Camera-type eye (tissue), 1 donor: ENCODE measurements around the gene FKBP2. TPM values are rescaled to one million over a fixed set of nuclear protein-coding genes. Genes with fewer than 3 reads are reported as not detected.

ENCODE experiments used
- total RNA-seq: library from RNA; depleted of rRNA; stranded (reverse); fragments of >200 nt; gene quantifications from one replicate; pipeline ENCODE4 v1.2.3, GENCODE V29; 2014

FKBP2 gene
- 30.8 TPM for total RNA-seq

DNA sequence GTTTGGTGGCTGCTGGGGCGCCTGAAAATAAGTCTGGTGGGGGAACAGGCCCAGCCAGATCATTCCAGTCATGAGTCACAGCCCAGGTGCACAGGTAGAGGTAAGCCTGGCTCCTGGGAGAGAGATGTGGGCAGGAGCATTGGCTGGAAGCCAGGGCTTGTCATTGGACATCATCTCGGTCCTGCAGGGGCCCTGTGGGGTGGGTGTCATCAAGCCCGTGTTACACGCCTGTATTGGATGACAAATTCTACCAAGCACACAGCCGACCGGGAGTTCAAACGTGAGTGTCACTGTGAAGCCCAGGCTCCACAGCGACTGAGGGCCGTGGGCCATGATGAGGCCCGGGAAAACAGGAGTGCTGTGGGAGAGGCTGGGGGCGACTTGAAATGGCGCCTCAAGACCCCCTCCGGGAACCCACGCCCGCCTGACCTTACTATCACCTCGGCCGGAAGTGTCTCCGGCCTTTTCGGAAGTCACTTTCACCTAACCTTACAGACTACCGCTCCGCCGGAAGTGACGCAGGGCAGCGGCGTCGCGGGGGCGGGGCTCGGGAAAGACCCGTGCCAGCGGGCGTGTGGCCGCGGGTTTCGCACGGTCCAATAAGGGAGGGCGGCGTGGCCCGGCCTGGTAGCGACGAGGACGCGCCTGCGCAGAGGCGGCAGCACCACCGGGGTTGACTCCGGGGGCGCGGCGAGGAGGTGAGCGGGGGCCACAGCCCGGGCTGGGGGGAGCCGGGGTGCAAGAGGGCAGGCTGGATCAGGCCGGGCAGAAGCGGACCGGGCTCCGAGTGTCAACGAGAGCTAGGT is at the start of gene FKBP2:
FKBP2 (plus strand) TSS at position 661 of the 806 bp plus-strand sequence. CDS start 1,293 bp downstream, outside the sequence.

DNA sequence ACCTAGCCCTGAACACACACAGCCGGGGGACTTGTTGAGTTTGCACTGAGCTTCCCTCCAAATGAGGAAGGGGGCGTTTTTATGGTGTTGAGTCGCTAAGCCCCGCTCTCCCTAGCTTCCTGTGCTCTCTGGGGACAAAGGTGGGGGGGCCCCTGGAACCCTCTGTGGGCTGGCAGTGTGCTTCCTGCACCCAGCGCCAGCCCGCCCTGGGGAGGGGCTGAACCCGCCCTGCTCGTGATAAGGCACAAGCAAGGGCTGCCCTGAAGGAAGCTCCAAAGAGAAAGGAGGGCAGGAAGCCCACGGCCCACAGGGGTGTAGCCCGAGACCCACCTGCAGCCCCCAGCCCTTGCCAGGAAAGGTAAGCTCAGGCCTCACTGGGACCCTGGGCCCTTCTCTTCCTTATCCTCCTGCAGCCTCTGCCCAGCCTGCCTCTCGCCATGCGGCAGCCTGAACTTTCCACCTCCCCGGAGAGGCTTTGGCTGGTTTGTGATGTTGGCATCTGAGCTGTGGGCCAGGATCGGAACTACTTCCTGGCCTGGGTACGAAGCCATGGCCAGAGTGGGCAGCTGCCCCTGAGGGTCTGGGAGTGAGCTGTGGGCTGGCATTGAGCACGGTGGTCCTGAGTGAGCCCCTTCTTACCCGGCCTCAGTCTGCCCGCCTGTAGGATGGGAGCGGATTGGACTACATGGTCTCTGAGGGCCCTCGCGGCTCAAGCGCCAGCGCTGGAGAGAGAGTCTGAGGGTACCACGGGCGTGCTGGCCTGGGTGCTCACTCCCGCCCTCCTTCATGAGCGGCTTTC is 34.2 kb upstream of the FKBP2 start, which contains the start of gene FERMT3:
FERMT3 (plus strand) TSS at position 265 of the 799 bp plus-strand sequence. CDS start 644 bp downstream, outside the sequence.

DNA sequence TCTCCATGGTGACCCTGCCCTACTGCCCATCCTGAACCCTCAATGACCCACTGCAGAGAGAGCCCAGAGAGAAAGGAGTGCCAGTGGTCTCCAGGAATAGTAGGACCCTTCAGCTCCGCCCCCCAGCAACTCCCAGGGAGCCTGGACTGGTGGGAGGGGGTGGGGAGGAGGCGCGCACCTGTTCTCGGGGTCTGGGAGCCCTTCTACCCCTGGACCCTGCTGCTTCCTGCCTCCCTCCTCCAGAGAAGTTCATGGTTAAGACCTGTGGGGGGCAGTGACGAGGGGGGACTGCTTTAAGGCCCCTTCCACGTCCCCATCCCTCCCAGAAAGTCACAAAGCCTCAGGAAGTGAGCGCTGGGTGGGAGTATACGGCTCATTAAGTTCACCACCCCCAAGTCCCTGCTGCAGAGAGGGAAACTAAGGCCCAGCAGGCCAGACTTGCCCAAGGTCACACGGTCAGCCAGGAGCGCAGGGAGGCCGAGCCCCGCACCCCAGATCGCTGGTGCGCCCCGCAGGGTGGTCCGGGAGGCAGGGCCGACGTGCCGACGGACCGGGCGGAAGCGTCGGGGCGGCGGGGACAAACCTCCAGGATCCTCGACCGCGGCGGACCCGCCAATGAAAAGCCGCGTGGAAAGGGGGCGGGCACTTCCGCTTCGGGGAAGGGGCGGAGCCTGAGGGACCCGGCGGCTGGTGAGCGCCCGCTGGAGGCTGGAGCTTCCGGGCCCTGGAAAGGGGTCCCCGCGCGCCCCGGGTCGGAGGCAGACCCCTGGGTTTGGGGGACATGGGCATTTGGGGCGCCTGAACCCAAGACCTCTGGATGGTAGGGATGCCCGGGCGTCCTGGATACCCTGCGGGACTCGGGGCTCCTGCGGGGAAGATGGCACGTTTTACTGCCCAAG is 15.0 kb upstream of the FKBP2 start, which contains the start of the genes NUDT22 and TRPT1:
NUDT22 (plus strand) TSS at position 667 of the 899 bp plus-strand sequence. CDS start 379 bp downstream, outside the sequence.
TRPT1 (minus strand) TSS at position 579 of the 899 bp plus-strand sequence; CDS start at position 253, 326 bp downstream.

DNA sequence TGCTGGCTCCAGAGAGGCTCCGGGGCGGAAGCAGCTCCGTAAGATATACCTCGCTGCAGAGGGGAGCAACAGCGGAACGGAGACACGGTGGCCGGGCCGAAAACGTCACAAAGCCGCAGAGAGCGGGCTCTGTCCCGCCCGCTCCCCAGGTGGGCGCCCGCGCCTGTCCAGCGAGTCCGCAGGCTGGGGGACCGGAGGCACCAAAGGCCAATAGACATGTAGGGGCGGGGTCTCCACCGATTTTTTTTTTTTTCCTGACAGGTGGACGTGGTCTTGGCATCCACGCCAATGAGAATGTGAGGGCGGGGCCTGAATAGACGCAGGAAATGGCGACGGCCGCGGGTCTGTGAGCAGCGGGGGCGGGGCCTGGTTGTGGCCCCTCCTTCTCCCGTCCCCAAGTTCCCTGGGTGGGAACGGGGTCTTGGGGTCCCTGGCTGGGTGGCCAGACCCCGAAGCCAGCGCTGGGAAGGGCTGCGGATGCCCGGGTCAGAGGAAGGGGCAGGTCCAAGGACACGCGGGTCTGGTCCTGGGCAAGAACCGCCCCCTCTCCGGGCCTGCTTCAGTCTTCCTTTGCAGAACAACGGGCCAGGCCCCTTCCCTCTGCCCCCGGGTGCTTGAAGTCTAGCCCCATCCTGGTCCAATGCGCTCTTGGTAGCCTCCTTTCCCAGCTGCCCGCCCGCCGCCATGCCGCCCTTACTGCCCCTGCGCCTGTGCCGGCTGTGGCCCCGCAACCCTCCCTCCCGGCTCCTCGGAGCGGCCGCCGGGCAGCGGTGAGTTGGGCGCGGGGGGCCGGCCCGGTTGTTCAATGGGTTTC is 10.5 kb upstream of the FKBP2 start, which contains the start of gene DNAJC4:
DNAJC4 (plus strand) TSS at position 378 of the 814 bp plus-strand sequence; CDS start at position 685, 307 bp downstream.

DNA sequence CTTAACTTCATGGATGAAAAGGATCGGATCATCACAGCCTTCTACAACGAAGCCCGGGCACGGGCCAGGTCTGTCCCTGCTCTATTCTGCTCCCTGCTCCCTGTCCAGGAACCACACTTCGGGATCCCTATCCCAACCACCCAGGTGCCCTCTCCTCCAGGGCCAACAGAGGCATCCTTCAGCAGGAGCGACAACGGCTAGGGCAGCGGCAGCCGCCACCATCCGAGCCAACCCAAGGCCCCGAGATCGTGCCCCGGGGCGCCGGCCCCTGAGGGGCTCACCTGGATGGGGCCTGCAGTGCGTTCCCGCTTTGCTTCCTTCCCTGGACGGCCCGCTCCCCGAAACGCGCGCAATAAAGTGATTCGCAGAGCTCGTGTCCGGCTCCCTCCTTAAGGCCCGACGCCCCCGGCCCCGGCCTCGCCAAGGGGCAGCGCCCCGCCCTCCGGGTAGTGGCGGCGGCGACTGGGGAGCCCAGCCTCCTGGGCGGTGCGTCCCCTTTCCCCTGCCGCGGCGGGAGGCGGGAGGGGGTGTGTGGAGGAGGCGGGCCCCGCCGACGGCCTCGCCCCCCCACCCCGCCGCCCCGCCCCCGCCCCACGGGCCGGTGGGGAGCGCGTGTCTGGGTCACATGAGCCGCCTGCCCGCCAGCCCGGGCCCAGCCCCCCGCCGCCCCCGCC is 6.8 kb upstream of the FKBP2 start, which contains the start of gene VEGFB:
VEGFB (plus strand) TSS at position 672 of the 674 bp plus-strand sequence. CDS start 250 bp downstream, outside the sequence.

DNA sequence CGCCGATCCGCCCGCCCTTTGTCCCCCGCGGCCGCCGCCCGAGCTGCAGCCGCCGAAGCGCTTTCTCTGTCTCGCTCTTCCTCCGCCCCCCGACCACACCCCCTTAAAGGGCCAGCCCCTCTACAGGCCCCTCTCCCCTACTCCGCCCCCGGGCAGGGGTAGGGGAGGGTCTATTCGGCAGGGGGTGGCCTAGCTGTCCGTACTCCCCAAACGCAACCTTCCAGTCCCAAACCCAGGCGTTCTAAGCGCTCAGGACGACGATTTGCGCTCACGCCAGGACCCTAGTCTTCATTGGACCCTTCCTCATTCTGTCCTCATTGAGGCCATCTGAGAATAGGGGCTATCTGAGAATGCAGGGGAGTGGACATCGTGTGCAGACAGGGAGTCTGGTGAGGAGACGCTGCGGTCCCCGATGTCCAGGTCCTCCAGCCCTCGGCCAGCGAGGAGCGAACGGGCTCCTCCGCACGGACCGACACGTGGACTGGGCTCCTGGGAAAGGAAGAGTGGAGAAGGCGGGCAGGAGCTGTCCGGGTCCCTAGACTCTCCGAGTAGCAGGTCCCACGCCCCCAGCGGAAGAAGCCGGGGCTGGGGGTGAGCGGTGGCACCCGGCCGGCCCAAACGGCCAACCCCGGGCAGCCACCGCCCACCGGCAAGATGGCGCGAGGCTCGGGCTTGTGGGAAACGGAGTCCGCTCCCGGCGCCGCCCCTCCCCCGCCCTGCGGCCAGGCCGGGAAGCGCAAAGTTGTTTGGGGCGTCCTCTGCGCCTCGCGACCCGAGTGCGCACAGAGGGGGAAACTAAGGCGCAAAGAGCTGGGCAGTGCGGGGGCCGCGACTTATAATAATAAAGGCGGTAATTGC is 6.2 kb downstream of the FKBP2 start, which contains the start of gene PPP1R14B:
PPP1R14B (minus strand) TSS at position 73 of the 858 bp plus-strand sequence. CDS start 270 bp downstream, outside the sequence.

DNA sequence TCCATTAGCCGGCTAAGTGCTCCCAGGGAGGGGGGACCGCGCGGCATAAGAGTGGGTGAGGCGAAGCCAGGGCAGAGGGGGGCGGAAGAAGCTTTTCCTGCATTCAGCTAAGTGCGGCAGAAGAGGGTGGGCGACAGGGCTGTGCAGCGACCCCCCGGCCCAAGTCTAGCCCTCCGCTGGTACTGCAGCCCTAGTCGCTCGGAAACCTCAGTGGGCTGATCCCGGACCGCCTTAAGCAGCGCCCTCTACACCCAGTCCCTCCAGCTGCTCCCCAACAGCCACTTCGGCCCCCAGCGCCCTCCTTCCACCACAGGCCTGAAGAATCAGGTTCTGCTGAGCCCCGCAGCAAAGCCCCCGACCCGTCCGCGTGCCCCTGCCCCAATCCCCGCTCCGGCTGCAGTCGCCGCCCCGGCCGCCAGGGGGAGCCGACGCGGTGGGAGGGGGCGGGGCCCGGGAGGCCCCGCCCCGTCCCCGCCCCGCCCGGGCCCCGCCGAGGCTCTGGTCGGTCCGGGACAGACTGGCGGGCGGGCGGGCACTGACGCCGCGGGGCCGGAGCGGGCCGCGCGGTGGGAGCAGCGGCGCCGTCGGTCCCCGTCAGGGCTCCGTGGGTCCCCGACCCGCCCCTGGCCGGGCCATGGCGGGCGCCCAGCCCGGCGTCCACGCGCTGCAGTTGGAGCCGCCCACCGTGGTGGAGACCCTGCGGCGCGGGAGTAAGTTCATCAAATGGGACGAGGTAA is 10.3 kb downstream of the FKBP2 start, which contains the start of gene PLCB3:
PLCB3 (plus strand) TSS at position 515 of the 737 bp plus-strand sequence; CDS start at position 635, 120 bp downstream.

DNA sequence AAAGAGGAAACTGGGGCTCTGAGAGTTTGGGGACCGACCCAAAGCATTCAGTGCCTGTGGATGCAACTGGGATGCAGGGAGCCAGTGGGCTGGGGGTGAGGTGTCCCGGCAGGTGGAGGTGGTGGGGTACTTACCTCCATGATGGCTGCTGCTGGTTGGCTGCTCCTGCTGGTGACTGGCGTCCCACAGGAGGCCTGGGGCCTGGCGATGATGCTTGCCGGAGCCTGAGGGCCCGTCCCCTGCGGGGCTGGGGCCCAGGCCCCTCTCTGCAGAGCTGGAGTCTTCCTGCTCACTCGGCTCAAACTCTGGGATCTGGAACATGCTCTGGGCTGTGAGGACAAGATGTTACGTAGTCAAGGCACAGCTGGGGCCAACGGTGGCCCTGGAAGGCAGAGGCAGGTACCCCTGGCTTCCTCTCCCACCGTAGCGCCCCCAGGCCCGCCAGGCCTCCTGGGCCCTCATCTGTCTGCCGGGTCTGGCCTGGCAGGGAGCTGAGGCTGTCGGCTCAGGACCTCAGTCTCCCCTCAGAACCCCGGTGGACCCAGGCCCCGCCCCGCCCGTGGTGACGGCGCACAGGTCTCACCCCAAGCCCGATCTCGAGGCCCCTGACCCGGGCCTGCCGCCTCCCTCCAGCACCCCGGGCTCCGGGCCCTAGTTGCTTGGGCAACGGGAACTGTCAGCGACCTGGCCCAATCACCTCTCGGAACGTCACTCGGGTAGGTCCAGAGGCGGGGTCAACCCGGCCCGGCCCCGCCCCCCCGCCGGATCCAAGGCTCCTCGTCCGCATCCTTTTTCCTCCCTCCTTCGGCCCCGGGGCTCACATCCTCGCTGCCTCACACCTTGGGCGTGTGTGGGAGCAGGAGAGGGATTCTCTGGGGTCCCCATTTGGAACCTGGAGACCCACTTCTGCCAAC is 43.4 kb downstream of the FKBP2 start, which contains the start of gene BAD:
BAD (minus strand) TSS at position 618 of the 914 bp plus-strand sequence; CDS start at position 321, 297 bp downstream.

DNA sequence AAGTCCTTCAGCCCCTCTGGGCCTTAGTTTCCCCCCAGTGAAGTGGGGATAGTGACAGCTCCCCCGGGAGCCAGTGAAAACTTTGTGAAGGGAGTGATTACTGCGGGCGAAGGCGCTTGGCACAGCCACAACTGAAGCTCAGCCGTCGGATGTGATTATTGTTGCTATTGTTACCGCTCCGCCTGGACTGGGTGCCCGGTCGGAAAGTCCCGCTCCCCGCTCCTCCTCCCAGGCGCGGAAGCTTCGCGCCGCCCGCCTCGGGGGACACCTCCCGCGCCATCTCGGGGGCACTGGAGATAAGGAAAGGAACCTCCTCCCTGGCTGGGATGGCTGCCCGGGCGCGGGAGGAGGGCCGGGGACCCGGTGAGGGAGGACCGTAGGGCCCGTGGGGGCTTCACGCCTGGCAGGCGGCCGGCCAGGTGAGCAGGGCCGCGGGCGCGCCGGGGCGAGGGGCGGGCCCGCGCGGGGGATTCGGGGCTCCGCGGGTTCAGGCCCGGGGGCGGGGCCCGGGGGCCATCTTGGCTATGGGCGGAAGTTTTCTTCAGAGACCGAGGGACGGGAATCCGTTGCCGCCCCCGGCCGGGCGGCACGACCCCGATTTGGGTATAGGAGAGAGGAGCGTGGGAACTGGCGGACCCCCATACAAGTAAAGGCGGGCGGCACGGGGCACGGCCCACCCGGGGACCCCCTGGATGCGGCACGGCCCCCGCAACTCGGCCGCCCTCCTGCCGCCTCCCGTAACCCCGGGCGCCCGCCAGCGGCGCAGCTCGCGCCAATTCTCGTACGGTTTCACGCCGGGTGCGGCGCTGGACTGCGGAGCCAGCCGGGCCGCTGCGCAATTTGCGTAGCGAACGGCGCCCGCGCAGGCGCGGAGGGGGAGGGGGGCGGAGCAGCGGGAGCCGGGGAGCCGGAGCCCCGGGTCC is 44.3 kb downstream of the FKBP2 start, which contains the start of gene GPR137:
GPR137 (plus strand) TSS at position 887 of the 923 bp plus-strand sequence. CDS start 677 bp downstream, outside the sequence.

DNA sequence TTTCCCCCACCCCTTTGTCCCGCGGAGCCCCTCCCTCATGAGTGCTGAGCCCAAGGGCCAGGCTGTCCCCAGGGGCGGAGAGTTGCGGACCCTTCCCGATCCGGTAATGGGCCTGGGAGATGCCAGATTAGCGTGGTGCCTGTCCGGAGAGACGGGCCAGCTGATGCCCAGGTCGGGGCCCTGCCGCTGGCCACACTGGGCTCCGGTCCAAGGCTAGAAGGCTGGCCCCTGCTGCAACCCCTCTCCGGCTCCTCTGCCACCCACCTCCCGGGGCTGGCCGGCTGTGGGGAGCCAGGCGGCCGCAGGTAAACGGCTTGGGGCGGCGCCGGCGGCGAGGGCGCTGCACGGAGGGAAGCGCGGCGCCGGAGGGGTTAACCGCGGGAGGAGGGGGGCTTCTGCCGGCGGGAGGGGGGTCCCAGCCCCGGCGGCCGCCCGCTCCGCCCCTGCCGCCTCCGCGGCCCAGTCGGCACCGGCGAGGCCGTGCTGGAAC is 50.4 kb downstream of the FKBP2 start, which contains the start of gene KCNK4:
KCNK4 (plus strand) TSS at position 41 of the 490 bp plus-strand sequence. CDS start 1,717 bp downstream, outside the sequence.

Other genes starting within 250 kb of the FKBP2 start
- 14.0 TPM for gene FLRT1, start 205.2 kb upstream of the FKBP2 start, total RNA-seq
- gene MACROD1, start 75.0 kb upstream of the FKBP2 start, total RNA-seq = 22.4 TPM
- gene STIP1, start 54.9 kb upstream of the FKBP2 start, total RNA-seq = 135 TPM
- 8.3 TPM for gene FERMT3, start 34.4 kb upstream of the FKBP2 start, total RNA-seq
- gene TRPT1, start 14.9 kb upstream of the FKBP2 start, total RNA-seq = 27.4 TPM
- 22.4 TPM for gene NUDT22, start 14.8 kb upstream of the FKBP2 start, total RNA-seq
- 22.2 TPM for gene DNAJC4, start 10.5 kb upstream of the FKBP2 start, total RNA-seq
- 61.7 TPM for gene VEGFB, start 6.5 kb upstream of the FKBP2 start, total RNA-seq
- gene PPP1R14B, start 5.8 kb downstream of the FKBP2 start, total RNA-seq = 50.6 TPM
- gene PLCB3, start 10.4 kb downstream of the FKBP2 start, total RNA-seq = 18.0 TPM
- 61.6 TPM for gene BAD, start 43.6 kb downstream of the FKBP2 start, total RNA-seq
- 21.1 TPM for gene GPR137, start 44.8 kb downstream of the FKBP2 start, total RNA-seq
- 1.8 TPM for gene KCNK4, start 50.2 kb downstream of the FKBP2 start, total RNA-seq
- 3.1 TPM for gene CATSPERZ, start 59.3 kb downstream of the FKBP2 start, total RNA-seq
- 17.5 TPM for gene ESRRA, start 64.4 kb downstream of the FKBP2 start, total RNA-seq
- gene TRMT112, start 76.5 kb downstream of the FKBP2 start, total RNA-seq = 194 TPM
- 121 TPM for gene PRDX5, start 77.0 kb downstream of the FKBP2 start, total RNA-seq
- 13.1 TPM for gene CCDC88B, start 99.1 kb downstream of the FKBP2 start, total RNA-seq
- 19.6 TPM for gene RPS6KA4, start 118.1 kb downstream of the FKBP2 start, total RNA-seq